GM18861 (cell line): ENCODE measurements around the gene SLCO1B1.
"Not testable (repeated sequence)": the region's sequence is repeated elsewhere in the genome, so short reads cannot be mapped to it uniquely, and the experiment has no call there.

Experiments
- ATAC-seq: cut with Tn5 transposase; IDR thresholded peaks from one replicate; pipeline ENCODE4 v1.9.1; 2021; ENCODE audit not compliant: unreplicated experiment

Gene SLCO1B1, protein sequence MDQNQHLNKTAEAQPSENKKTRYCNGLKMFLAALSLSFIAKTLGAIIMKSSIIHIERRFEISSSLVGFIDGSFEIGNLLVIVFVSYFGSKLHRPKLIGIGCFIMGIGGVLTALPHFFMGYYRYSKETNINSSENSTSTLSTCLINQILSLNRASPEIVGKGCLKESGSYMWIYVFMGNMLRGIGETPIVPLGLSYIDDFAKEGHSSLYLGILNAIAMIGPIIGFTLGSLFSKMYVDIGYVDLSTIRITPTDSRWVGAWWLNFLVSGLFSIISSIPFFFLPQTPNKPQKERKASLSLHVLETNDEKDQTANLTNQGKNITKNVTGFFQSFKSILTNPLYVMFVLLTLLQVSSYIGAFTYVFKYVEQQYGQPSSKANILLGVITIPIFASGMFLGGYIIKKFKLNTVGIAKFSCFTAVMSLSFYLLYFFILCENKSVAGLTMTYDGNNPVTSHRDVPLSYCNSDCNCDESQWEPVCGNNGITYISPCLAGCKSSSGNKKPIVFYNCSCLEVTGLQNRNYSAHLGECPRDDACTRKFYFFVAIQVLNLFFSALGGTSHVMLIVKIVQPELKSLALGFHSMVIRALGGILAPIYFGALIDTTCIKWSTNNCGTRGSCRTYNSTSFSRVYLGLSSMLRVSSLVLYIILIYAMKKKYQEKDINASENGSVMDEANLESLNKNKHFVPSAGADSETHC

DNA sequence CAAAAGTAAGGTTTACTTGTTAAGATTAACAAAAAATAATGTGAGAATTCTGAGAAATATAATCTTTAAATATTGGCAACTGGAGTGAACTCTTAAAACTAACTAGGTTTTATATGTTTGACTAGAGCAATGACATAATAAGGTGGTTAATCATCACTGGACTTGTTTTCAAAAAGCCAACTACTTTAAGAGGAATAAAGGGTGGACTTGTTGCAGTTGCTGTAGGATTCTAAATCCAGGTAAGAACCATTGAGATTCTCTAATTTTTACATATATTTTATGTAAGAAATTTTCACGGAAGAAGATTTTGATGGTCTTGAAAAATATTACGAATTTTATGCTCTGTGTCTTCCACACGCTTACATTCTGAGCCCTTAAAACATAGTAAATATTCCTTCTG is at the start of gene SLCO1B1:
SLCO1B1 (plus strand) TSS at position 197 of the 400 bp plus-strand sequence. CDS start 10,381 bp downstream, outside the sequence.
- no peak for ATAC-seq

DNA sequence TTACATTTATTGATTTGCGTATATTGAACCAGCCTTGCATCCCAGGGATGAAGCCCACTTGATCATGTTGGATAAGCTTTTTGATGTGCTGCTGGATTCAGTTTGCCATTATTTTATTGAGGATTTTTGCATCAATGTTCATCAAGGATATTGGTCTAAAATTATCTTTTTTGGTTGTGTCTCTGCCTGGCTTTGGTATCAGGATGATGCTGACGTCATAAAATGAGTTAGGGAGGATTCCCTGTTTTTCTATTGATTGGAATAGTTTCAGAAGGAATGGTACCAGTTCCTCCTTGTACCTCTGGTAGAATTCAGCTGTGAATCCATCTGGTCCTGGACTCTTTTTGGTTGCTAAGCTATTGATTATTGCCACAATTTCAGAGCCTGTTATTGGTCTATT is 46.2 kb upstream of the SLCO1B1 start:
- ATAC-seq = not testable (repeated sequence)

DNA sequence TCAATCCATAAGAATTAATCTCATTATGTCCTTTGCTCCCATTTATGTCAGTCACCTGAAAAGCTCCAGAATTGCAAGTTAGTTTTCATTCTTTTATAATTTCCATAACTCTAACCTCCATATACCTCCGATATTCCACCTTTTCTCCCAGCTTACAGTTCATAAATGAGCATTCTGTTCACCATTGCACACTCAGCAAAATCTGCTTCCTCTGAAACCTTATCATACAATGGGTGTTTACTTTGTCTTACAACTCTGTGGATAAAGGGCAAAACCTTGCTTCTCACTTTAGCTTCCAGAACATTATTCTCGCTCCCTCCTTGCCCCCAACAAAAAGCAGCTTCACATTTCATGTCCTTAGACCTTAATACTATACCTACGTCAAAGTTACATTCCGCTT is 19.3 kb upstream of the SLCO1B1 start:
- no peak for ATAC-seq

DNA sequence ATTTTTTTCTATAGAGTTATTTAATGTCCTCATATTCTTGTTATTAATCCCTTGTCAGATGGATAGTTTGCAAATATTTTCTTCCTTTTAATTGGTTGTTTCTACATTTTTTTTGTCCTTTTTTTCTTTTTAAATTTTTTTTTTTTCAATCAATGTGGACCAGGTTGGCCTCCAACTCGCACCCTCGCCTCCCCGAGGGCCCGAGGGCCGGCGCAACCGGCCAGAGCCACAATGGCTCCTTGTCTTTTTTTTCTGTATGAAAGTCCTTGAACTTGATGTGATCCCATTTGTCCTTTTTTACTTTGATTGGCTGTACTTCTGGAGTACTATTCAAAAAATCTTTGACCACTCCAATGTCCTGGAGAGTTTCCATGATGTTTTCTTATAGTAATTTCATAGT is 17.7 kb upstream of the SLCO1B1 start:
- no peak for ATAC-seq

DNA sequence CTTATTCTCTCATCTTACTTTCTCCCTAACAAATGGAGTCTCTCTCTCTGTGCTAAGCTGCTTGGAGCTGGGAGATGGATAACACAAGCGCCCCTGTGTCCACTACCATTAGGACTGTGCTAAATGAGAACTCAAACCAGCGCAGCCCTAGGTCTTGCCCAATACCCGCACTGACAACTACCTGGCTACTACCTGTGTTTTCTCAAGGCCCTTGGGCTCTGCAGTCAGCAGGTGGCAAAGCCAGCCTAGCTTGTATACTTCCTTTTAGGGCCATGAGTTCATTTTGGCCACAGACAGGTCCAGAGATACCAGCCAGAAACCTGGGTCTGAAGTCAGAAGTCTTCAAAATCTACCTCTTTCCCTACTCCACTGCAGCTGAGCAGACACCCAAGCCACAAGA is 13.0 kb upstream of the SLCO1B1 start:
- no peak for ATAC-seq

DNA sequence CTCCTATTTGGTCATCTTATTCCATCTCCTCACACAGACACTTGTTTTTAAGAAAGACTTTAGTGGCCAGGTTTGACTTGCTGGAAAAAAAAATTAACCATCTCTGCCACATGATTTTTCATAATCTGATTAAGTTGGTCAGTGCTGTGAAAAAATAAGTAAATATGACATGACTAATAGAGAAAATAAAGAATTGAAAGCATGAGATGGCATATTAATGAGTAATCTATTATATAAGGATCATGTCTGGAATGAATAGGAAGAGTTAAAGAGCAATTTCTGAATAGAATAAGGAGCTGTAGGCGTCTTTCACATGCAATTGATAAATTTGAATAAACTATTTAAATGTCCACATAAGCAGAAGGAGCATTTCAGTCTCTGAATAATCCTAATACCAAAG is 12.2 kb upstream of the SLCO1B1 start:
- ATAC-seq = no peak

DNA sequence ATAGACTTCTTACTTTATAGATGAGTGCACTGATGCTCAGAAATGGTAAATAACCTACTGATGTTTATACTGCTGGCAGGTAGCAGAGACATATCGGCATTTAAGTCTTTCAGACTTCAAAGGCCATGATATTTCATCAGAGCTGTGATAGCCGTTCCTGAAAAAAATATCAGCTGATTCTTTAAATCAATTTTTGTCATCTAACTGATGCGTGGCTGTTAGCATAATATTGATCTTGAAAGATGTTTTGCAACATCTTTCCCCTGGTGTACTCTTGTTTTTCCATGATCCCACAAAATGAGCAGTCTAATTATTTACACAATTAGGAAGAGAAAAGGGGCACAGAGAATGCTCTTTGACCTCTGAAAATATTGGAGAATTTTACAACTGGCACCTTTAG is 1.6 kb upstream of the SLCO1B1 start:
- ATAC-seq = no peak

DNA sequence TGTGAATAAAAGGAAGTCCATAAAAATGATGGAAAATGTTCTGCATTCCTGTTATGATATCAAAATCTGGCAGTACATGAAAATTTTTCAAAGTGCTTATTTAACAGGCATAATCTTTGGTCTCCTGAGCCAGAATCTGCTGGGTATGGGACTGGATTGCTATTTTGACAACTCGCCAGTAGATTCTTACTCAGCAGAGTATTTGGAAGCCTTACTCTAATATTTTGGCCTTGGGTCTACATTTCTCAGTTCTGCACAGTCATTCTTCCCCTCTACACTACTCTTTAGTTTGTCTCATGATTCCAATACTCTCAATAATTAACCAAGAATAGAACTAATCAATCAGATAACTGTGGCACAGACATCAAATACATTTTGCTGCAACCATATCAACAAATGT is 1.1 kb upstream of the SLCO1B1 start:
- no peak for ATAC-seq

DNA sequence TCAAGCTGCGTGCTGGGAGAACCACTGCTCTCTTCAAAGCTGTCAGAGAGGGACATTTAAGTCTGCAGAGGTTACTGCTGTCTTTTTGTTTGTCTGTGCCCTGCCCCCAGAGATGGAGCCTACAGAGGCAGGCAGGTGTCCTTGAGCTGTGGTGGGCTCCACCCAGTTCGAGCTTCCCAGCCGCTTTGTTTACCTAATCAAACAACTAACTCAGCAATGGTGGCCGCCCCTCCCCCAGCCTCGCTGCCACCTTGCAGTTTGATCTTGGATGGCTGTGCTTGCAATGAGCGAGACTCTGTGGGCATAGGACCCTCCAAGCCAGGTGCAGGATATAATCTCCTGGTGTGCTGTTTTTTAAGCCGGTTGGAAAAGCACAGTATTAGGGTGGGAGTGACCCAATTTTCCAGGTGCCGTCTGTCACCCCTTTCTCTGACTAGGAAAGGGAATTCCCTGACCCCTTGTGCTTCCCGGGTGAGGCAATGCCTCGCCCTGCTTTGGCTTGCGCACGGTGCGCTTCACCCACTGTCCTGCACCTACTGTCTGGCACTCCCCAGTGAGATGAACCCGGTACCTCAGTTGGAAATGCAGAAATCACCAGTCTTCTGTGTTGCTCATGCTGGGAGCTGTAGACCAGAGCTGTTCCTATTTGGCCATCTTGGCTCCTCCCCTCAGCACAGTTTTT is 6.5 kb downstream of the SLCO1B1 start:
- ATAC-seq = not testable (repeated sequence)

DNA sequence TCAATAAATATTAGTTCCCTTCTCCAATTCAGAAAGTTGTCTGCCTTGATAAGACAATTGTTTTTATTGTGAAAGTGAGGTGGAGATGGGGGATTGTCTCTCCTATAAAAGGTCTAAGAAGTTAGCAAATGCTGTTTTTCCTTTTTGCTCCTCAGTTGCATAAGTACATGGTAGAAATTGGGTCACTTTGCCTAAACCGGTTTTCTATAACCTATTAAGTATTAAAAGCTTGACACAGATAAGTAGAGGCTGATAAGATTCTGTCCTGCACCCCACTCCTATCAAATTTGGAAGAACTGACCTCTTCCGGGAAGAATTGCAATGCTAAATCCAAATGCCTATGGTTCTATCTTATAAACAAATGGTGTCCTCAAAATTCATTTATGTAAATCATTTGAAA is 7.0 kb downstream of the SLCO1B1 start:
- ATAC-seq = no peak

DNA sequence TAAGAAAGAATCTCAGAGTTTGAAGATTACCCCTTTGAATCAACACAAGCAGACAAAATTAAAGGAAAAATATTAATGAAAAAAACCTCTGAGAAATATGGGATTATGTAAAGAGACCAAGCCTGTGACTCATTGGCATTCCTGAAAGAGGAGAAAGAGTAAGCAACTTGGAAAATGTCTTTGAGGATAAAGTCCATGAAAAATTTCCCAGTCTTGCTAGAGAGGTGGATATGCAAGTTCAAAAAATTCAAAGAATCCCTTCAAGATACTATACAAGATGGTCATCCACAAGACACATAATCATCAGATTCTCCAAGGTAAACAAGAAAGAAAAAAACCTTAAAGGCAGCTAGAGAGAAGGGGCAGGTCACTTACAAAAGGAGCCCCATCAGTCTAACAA is 13.3 kb downstream of the SLCO1B1 start:
- ATAC-seq = no peak

DNA sequence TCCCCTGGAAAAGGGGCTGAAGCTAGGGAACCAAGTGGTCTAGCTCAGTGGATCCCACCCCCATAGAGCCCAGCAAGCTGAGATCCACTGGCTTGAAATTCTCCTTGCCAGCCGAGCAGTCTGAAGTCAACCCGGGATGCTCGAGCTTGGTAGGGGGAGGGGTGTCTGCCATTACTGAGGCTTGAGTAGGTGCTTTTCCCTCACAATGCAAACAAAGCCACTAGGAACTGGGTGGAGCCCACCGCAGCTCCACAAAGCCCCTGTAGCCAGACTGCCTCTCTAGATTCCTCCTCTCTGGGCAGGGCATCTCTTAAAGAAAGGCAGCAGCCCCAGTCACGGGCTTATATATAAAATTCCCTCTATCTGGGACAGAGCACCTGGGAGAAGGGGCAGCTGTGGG is 18.9 kb downstream of the SLCO1B1 start:
- ATAC-seq = not testable (repeated sequence)

DNA sequence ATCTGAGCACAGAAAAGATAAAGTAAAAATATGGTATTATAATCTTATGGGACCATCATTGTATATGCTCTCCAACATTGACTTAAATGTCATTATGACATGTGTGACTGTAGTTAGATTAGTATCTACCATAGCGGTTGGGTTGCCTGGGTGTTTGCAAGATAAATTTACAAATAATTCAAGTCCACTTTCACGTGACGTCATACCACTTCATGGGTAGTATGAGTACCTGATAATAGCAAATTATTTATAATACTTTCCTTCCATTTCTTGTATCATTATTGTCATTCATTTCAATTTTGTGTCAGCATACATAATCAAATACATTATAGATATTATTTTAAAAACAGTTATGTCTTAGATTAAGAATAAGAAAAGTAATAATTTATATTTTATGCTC is 20.2 kb downstream of the SLCO1B1 start:
- no peak for ATAC-seq

DNA sequence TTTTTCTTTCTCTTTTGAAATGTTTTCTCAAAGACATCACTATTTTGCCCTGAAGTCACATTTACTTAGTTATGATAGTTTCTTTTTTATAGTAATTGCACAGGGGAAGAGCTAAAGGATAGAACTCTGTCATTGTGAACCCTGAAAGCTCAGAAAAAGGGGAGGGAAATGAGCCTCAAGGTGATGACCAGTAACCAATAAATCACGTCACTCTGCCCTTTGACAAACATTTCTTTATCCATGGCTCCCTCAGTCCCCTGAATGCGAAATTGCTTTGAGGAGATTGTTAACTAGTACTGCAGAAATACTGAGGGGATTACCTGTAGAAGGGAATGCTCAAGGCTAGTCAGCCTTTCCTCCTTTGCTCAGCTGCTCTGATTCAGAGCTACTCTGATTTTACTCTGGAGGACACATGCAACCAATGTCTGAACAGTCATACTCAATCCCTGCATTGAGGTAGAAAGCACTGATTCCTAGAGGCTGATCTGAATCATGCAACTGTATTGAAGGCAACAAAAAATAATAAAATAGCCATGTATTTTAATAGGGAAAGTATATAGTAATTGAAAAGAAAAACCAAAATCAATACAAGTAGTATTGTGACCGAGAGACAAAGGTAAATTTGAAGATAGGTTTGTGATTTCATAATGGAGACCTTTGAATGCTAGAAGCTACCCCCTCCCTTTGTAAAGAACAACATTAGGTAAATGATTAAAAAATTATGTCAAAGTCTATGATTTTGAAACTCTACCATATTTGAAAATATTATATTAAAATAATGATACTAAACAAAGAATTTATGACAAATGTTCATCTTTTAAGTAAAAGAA is 24.7 kb downstream of the SLCO1B1 start:
- ATAC-seq = no peak

DNA sequence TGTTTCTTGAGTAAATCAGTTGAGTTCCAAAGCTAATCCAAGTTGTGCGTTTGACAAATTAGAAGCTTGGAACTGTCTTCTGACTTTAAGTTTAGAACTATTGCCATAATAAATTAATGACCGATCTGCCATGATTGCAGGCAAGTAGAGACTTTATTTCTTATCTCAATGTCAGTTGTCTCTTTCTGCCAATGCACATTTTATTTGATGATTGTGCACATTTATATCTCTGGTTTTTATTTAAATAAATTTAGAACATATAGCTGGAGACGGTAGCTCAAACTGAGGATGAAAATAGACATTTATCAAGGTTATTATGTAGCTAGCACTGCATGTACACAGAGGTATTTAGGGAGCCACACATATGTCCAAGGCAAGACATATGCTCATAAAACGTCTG is 34.1 kb downstream of the SLCO1B1 start:
- ATAC-seq = no peak

DNA sequence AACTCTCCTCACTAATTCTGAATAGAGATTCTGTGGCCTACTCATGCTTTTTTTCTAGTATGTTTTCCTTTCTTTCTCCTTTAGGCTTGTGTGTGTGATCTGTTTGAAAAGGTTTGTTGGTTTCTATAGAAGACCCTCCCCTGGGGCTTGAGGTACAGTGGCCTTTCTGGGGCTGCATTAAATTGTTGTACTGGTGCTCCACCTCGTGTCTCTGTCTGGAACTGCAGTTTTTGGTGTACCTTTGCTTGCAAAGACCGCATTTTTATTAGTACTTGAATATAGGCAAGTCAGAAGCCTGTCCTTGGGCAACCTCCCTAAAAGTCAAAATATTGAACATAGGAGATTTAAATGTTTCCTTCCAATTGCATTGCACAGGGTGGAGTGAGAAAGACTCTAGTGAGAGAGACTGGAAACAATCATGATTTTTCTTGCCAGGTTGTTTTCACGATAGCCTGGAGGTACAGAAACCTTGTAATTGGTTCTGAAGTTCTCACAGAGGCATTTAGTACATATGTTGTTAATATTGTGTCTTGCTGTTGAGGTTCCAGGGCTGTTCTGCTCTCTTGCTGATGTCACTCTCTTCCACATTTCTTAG is 39.0 kb downstream of the SLCO1B1 start:
- ATAC-seq = peak; percentile 83

DNA sequence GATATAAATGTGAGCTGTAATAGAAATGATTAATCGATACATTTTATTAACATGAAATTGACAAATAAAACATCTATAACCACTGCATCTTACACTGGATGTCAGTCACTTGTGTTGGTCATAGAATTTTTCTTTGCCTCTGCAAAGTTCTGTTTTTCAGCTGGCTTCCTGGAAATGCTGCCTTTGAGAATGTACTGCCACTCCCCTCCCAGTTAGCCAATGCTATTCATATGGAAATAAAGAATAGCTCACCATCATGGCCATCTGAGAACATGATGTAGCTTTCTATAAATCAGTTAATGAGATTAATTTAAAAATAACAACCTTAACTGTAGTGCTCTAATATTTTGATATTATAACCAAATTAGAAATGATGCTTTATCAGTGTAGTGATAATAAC is 41.1 kb downstream of the SLCO1B1 start:
- no peak for ATAC-seq

DNA sequence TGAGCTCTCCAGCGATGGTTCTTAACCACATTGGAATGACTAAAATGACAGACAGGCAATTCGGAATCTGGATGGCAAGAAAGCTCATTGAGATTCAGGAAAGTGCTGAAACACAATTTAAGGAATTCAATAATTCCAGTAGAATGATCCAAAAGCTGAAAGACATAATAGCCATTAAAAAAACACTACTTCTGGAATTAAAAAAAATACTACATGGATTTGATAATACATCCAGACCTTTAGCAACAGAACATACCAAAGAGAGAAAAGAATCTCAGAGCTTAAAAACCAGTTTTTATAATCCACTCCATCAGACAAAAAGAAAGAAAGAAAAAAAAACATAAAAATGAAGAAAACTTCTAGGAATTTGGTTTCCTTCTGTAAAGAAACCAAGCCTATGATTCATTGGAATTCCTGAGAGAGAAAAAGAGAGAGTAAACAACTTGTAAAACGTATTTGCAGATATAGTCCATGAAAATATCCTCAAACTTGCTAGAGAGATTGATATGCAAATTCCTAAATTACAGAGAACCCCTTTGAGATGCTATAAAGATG is 52.8 kb downstream of the SLCO1B1 start:
- ATAC-seq = no peak

DNA sequence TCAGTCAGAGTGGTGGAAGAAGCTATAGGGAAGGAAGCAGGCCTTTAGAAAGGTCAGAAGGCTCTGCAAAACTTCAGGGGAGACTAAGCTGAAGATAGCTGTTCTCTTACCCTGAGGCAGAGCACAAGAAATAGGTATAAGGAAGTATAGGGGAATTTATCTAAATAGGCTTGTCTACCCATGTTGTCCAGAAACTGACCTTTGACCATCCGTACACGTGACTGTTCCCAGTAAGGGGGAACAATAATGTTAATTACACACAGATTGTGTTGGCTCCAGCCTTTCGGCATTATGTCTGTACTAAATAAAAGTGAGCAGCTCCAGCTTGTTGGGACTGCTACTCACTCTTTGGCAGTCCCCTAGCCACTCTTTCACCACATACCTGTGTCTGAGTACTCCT is 59.0 kb downstream of the SLCO1B1 start:
- no peak for ATAC-seq

DNA sequence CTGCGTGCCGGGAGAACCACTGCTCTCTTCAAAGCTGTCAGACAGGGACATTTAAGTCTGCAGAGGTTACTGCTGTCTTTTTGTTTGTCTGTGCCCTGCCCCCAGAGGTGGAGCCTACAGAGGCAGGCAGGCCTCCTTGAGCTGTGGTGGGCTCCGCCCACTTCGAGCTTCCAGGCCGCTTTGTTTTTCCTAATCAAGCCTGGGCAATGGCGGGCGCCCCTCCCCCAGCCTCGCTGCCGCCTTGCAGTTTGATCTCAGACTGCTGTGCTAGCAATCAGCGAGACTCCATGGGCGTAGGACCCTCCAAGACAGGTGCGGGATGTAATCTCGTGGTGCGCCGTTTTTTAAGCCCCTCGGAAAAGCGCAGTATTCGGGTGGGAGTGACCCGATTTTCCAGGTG is 83.4 kb downstream of the SLCO1B1 start:
- ATAC-seq = not testable (repeated sequence)
